WTC11 (cell line): ENCODE data around the gene ARHGAP18. TPM values are rescaled to one million over a fixed set of nuclear protein-coding genes. Genes with fewer than 3 reads are reported as not detected.

Experiments
- ATAC-seq: fragments of 200-7000 bp; cut with Tn5 transposase; 2 replicates; pipeline ENCODE4 v1.10.0; 2021; ENCODE audit warnings: mild to moderate bottlenecking, moderate library complexity
- CTCF ChIA-PET: fragments of 300-600 bp; sonication (Branson Sonifier 250); formaldehyde crosslinking; loops from one replicate; lab custom pipeline; 2021; ENCODE audit warnings: antibody characterized with exemption; lab: Charles Lee
- POLR2A ChIA-PET: fragments of 350-600 bp; sonication (Branson Sonifier 250); formaldehyde crosslinking; loops from one replicate; lab custom pipeline; 2021; ENCODE audit warnings: antibody characterized with exemption; lab: Charles Lee
- DNase-seq: peaks from one replicate; pipeline ENCODE4 v3.0.0; 2021; ENCODE audit warnings: low spot score
- H3K27ac Mint-ChIP-seq: 2 replicates; pipeline ENCODE4 v1.8.0; 2021; ENCODE audit warnings: mixed read lengths
- H3K27me3 Mint-ChIP-seq: 2 replicates; pipeline ENCODE4 v1.8.0; 2021; ENCODE audit warnings: low read depth, mild to moderate bottlenecking, moderate library complexity, mixed read lengths
- H3K36me3 Mint-ChIP-seq: 2 replicates; pipeline ENCODE4 v1.8.0; 2021; ENCODE audit warnings: mixed read lengths
- H3K4me1 Mint-ChIP-seq: 2 replicates; pipeline ENCODE4 v1.8.0; 2022; ENCODE audit warnings: mixed read lengths
- H3K4me3 Mint-ChIP-seq: 2 replicates; pipeline ENCODE4 v1.8.0; 2021; ENCODE audit warnings: mild to moderate bottlenecking, moderate library complexity, mixed read lengths
- H3K9me3 Mint-ChIP-seq: 2 replicates; pipeline ENCODE4 v1.8.0; 2021; ENCODE audit warnings: mixed read lengths
- ELF4 ChIP-seq: sonication (generic); formaldehyde crosslinking; IDR thresholded peaks from 2 replicates; pipeline ENCODE4 v1.8.1; 2022; ENCODE audit warnings: low read depth, mild to moderate bottlenecking, moderate library complexity, missing genetic modification reagents
- ETV6 ChIP-seq: sonication (generic); formaldehyde crosslinking; IDR thresholded peaks from 2 replicates; pipeline ENCODE4 v1.8.1; 2022; ENCODE audit warnings: mild to moderate bottlenecking, missing genetic modification reagents
- FOXK1 ChIP-seq: sonication (generic); formaldehyde crosslinking; IDR thresholded peaks from 2 replicates; pipeline ENCODE4 v1.8.0; 2022; ENCODE audit warnings: mild to moderate bottlenecking, moderate library complexity, missing genetic modification reagents
- FOXP1 ChIP-seq: sonication (generic); formaldehyde crosslinking; IDR thresholded peaks from 2 replicates; pipeline ENCODE4 v1.8.0; 2022; ENCODE audit warnings: missing genetic modification reagents, mild to moderate bottlenecking, moderate library complexity, borderline replicate concordance
- NFATC4 ChIP-seq: fragments of 250-450 bp; sonication (Bioruptor Pico); IDR thresholded peaks from 2 replicates; pipeline ENCODE4 v1.9.0; 2021; ENCODE audit warnings: mild to moderate bottlenecking
- NFE2L1 ChIP-seq: sonication (generic); formaldehyde crosslinking; IDR thresholded peaks from 2 replicates; pipeline ENCODE4 v1.8.1; 2023; ENCODE audit warnings: missing genetic modification reagents
- NR2C2 ChIP-seq: sonication (generic); formaldehyde crosslinking; IDR thresholded peaks from 2 replicates; pipeline ENCODE4 v1.8.0; 2022; ENCODE audit warnings: mild to moderate bottlenecking, missing genetic modification reagents
- NR3C1 ChIP-seq: sonication (generic); formaldehyde crosslinking; conservative IDR thresholded peaks from 2 replicates; pipeline ENCODE4 v1.8.1; 2023; ENCODE audit warnings: low read depth, mild to moderate bottlenecking, missing genetic modification reagents
- TEAD1 ChIP-seq: sonication (generic); formaldehyde crosslinking; IDR thresholded peaks from 2 replicates; pipeline ENCODE4 v1.8.0; 2022; ENCODE audit warnings: mild to moderate bottlenecking, missing genetic modification reagents
- TEAD4 ChIP-seq: sonication (generic); formaldehyde crosslinking; IDR thresholded peaks from 2 replicates; pipeline ENCODE4 v1.8.0; 2022; ENCODE audit warnings: mild to moderate bottlenecking, missing genetic modification reagents
- TP53 ChIP-seq: sonication (generic); formaldehyde crosslinking; IDR thresholded peaks from 2 replicates; pipeline ENCODE4 v1.8.1; 2023; ENCODE audit warnings: mild to moderate bottlenecking, missing genetic modification reagents
- ZBTB21 ChIP-seq: sonication (generic); formaldehyde crosslinking; IDR thresholded peaks from 2 replicates; pipeline ENCODE4 v1.8.1; 2023; ENCODE audit warnings: mild to moderate bottlenecking, missing genetic modification reagents, borderline replicate concordance
- ZNF138 ChIP-seq: sonication (generic); formaldehyde crosslinking; conservative IDR thresholded peaks from 2 replicates; pipeline ENCODE4 v1.8.1; 2022; ENCODE audit warnings: mild to moderate bottlenecking, moderate library complexity, missing genetic modification reagents
- ZNF423 ChIP-seq: fragments of 250-450 bp; sonication (Bioruptor Pico); IDR thresholded peaks from 2 replicates; pipeline ENCODE4 v2.1.2; 2022; ENCODE audit warnings: mild to moderate bottlenecking, moderate library complexity
- ZNF671 ChIP-seq: fragments of 250-450 bp; sonication (Bioruptor Pico); IDR thresholded peaks from 2 replicates; pipeline ENCODE4 v1.8.0; 2021; ENCODE audit warnings: mild to moderate bottlenecking
- total RNA-seq: library from RNA; stranded (reverse); gene quantifications from 3 replicates; pipeline ENCODE4 v1.2.3, GENCODE V29; 2021
- TF ChIP-seq, protein P1 (sequence below): sonication (generic); formaldehyde crosslinking; IDR thresholded peaks from 2 replicates; pipeline ENCODE4 v1.8.1; 2023; ENCODE audit warnings: mild to moderate bottlenecking, missing genetic modification reagents
- TF ChIP-seq, protein P2 (sequence below): sonication (generic); formaldehyde crosslinking; IDR thresholded peaks from 2 replicates; pipeline ENCODE4 v1.8.1; 2022; ENCODE audit warnings: low read depth, missing genetic modification reagents, borderline replicate concordance
- TF ChIP-seq, protein P3 (sequence below): sonication (generic); formaldehyde crosslinking; IDR thresholded peaks from 2 replicates; pipeline ENCODE4 v1.8.0; 2022; ENCODE audit warnings: mild to moderate bottlenecking, missing genetic modification reagents
- TF ChIP-seq, protein P4 (sequence below): sonication (generic); formaldehyde crosslinking; IDR thresholded peaks from 2 replicates; pipeline ENCODE4 v1.8.0; 2023; ENCODE audit warnings: missing genetic modification reagents, mild to moderate bottlenecking, borderline replicate concordance
- TF ChIP-seq, protein P5 (sequence below): fragments of 250-450 bp; sonication (Bioruptor Pico); conservative IDR thresholded peaks from 2 replicates; pipeline ENCODE4 v1.9.0; 2021; ENCODE audit warnings: mild to moderate bottlenecking
- TF ChIP-seq, protein P6 (sequence below): fragments of 250-450 bp; sonication (Bioruptor Pico); IDR thresholded peaks from 2 replicates; pipeline ENCODE4 v2.1.2; 2022; ENCODE audit warnings: mild to moderate bottlenecking, moderate library complexity

ARHGAP18 gene
- total RNA-seq, 1 experiment from 2014 or later, result 4.6 TPM

DNA sequence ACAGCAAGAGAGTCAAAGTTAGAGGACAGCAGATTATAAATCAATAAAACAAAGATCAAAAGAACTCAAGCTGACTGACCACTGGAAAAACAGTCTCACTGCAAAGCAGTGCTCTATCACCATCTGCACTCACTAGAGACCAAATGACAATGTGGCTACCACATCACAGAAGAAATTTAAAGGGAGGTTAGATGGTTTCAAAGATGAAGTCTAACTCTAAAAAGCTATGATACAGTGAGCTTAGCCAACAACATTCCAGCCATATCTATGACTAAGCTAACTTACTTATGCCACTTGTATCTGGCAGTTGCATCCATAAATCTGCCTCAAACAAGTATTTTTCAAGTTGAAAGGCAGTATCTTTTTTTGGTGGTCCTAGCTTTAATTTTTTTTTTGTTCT is 68.6 kb downstream of the ARHGAP18 start (continued):
- TF ChIP-seq ELF4 (CRISPR knock-in tag) (no peak), ETV6 (CRISPR knock-in tag) (no peak)

DNA sequence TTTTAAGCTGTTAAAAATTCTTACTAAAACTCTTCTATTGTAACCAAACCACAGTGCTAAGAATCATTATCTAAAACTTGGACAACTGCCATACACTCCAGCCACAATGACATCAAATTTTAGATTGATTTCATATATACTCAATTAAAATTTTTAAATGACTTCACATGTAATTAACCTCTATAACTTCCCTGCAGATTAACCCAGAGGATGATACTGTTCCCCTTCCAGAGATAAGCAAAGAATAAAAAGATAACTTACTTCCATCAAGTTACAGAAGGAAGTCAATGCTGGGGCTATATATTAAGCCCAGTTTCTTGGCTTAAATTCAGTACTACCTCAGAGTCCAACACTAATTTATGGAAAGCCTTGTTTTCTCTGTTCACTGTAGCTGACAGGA is 71.3 kb downstream of the ARHGAP18 start:
- Mint-ChIP-seq H3K9me3 (no peaks in the 10 kb centered on the region), H3K27ac (no peak overlapping the region), H3K4me3 (no peak overlapping the region), H3K27me3 (no peaks in the 10 kb centered on the region)
- POLR2A ChIA-PET, result interaction anchor here (0.7 kb wide), 1 partner anchor 134 kb away, joined by 3 read pairs; no protein-coding TSS in a partner anchor
- no peak for ATAC-seq
- TF ChIP-seq, protein P1, sequence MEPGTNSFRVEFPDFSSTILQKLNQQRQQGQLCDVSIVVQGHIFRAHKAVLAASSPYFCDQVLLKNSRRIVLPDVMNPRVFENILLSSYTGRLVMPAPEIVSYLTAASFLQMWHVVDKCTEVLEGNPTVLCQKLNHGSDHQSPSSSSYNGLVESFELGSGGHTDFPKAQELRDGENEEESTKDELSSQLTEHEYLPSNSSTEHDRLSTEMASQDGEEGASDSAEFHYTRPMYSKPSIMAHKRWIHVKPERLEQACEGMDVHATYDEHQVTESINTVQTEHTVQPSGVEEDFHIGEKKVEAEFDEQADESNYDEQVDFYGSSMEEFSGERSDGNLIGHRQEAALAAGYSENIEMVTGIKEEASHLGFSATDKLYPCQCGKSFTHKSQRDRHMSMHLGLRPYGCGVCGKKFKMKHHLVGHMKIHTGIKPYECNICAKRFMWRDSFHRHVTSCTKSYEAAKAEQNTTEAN (CRISPR knock-in tag), result no peak
- TF ChIP-seq, protein P2, sequence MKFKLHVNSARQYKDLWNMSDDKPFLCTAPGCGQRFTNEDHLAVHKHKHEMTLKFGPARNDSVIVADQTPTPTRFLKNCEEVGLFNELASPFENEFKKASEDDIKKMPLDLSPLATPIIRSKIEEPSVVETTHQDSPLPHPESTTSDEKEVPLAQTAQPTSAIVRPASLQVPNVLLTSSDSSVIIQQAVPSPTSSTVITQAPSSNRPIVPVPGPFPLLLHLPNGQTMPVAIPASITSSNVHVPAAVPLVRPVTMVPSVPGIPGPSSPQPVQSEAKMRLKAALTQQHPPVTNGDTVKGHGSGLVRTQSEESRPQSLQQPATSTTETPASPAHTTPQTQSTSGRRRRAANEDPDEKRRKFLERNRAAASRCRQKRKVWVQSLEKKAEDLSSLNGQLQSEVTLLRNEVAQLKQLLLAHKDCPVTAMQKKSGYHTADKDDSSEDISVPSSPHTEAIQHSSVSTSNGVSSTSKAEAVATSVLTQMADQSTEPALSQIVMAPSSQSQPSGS (CRISPR knock-in tag), result no peak
- TF ChIP-seq, protein P3, sequence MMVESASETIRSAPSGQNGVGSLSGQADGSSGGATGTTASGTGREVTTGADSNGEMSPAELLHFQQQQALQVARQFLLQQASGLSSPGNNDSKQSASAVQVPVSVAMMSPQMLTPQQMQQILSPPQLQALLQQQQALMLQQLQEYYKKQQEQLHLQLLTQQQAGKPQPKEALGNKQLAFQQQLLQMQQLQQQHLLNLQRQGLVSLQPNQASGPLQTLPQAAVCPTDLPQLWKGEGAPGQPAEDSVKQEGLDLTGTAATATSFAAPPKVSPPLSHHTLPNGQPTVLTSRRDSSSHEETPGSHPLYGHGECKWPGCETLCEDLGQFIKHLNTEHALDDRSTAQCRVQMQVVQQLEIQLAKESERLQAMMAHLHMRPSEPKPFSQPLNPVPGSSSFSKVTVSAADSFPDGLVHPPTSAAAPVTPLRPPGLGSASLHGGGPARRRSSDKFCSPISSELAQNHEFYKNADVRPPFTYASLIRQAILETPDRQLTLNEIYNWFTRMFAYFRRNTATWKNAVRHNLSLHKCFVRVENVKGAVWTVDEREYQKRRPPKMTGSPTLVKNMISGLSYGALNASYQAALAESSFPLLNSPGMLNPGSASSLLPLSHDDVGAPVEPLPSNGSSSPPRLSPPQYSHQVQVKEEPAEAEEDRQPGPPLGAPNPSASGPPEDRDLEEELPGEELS (CRISPR knock-in tag), result no peak
- no peak for TF ChIP-seq TP53 (CRISPR knock-in tag)
- no peak for TF ChIP-seq NR2C2 (CRISPR knock-in tag)
- TF ChIP-seq NR3C1 (CRISPR knock-in tag), result no peak
- TF ChIP-seq NFATC4 (CRISPR knock-in tag), result no peak
- no peak for TF ChIP-seq ZNF671
- TF ChIP-seq, all 79 proteins: peak for 0
- Mint-ChIP-seq H3K4me1 (peaks cover 21% of the 10 kb centered on the region), H3K36me3 (no peaks in the 10 kb centered on the region)
- CTCF ChIA-PET, result no interaction called here
- DNase-seq, result no peak

DNA sequence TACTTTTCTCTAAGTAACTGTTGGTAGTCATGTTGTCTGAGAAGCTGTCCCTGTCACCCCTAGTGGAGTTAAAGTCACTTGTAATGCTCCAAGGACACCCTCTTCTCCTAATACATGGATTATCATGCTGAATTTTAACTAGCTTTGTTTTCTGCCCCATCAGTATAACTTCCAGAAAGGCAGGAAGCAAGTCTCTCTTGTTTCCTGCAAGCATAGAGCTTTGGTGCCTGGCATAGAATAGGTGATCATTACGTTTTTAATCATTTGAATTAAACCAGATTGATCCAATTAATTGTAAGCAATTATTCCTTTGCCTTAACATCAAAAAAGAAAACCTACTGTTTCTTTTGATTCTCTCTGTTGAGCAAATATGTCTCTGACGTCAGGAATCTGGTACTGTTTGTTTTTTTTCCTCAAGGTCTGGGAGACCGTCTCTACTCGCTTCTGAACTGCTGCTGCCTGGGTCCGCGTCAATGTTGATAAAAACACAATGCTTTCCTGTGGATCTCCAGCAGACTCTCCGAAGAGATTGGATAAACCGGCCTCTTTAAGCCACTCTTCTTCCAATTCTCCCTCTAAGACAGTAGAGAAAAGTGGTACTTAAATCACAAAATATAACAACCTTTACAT is 71.8 kb downstream of the ARHGAP18 start:
- Mint-ChIP-seq H3K27me3 (no peaks in the 10 kb centered on the region), H3K27ac (no peak overlapping the region), H3K36me3 (no peaks in the 10 kb centered on the region), H3K9me3 (no peaks in the 10 kb centered on the region), H3K4me3 (no peak overlapping the region), H3K4me1 (peaks cover 16% of the 10 kb centered on the region)
- ChIA-PET CTCF (interaction anchor here (1.0 kb wide), 1 partner anchor 137 kb away, joined by 3 read pairs; no protein-coding TSS in a partner anchor), POLR2A (no interaction called here)
- ATAC-seq (peak; percentile 34; the same call in 1 of the 2 replicates), DNase-seq (no peak)
- TF ChIP-seq, protein P4, sequence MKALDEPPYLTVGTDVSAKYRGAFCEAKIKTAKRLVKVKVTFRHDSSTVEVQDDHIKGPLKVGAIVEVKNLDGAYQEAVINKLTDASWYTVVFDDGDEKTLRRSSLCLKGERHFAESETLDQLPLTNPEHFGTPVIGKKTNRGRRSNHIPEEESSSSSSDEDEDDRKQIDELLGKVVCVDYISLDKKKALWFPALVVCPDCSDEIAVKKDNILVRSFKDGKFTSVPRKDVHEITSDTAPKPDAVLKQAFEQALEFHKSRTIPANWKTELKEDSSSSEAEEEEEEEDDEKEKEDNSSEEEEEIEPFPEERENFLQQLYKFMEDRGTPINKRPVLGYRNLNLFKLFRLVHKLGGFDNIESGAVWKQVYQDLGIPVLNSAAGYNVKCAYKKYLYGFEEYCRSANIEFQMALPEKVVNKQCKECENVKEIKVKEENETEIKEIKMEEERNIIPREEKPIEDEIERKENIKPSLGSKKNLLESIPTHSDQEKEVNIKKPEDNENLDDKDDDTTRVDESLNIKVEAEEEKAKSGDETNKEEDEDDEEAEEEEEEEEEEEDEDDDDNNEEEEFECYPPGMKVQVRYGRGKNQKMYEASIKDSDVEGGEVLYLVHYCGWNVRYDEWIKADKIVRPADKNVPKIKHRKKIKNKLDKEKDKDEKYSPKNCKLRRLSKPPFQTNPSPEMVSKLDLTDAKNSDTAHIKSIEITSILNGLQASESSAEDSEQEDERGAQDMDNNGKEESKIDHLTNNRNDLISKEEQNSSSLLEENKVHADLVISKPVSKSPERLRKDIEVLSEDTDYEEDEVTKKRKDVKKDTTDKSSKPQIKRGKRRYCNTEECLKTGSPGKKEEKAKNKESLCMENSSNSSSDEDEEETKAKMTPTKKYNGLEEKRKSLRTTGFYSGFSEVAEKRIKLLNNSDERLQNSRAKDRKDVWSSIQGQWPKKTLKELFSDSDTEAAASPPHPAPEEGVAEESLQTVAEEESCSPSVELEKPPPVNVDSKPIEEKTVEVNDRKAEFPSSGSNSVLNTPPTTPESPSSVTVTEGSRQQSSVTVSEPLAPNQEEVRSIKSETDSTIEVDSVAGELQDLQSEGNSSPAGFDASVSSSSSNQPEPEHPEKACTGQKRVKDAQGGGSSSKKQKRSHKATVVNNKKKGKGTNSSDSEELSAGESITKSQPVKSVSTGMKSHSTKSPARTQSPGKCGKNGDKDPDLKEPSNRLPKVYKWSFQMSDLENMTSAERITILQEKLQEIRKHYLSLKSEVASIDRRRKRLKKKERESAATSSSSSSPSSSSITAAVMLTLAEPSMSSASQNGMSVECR (CRISPR knock-in tag), result no peak
- no peak for TF ChIP-seq NFE2L1
- no peak for TF ChIP-seq ZBTB21 (CRISPR knock-in tag)
- no peak for TF ChIP-seq TEAD4 (CRISPR knock-in tag)
- no peak for TF ChIP-seq NR3C1 (CRISPR knock-in tag)
- no peak for TF ChIP-seq FOXK1
- no peak for TF ChIP-seq TEAD1 (CRISPR knock-in tag)
- no peak for TF ChIP-seq TP53 (CRISPR knock-in tag)
- no peak for TF ChIP-seq ZNF138 (CRISPR knock-in tag)
- TF ChIP-seq, protein P5, sequence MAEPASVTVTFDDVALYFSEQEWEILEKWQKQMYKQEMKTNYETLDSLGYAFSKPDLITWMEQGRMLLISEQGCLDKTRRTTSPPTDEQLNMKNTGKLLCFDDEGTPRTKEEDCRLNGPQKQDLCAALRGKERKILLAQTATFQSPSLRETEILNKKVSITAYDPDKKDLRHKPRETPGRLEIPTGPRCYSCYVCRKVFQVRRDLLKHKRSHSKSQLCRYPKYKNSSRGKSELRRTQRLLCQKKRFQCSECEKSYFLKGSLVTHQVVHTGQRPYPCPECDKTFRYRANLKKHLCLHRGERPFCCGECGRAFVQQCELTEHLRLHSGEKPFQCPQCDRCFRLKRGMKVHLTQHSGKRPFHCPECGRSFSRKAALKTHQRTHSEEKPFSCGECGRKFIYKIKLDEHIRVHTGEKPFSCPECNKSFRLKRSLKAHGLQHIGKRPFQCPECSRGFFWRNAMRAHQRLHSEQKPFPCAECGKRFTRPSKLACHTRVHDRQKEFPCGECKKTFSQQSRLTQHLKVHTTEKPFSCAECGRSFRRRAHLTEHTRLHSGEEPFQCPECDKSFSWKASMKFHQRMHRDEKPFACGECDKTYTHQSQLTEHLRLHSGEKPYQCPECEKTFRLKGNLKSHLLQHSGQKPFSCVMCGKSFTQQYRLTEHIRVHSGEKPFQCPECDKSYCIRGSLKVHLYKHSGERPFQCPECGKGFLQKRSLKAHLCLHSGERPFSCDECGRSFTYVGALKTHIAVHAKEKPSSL (CRISPR knock-in tag), result no peak
- TF ChIP-seq, protein P6, sequence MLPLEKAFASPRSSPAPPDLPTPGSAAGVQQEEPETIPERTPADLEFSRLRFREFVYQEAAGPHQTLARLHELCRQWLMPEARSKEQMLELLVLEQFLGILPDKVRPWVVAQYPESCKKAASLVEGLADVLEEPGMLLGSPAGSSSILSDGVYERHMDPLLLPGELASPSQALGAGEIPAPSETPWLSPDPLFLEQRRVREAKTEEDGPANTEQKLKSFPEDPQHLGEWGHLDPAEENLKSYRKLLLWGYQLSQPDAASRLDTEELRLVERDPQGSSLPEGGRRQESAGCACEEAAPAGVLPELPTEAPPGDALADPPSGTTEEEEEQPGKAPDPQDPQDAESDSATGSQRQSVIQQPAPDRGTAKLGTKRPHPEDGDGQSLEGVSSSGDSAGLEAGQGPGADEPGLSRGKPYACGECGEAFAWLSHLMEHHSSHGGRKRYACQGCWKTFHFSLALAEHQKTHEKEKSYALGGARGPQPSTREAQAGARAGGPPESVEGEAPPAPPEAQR, result no peak
- no peak for TF ChIP-seq ZNF423 (CRISPR knock-in tag)
- TF ChIP-seq FOXP1 (CRISPR knock-in tag), result no peak
